ENCODE measurements around the gene RRP36.
"Not testable (repeated sequence)": the region's sequence is repeated elsewhere in the genome, so short reads cannot be mapped to it uniquely, and the experiment has no call there.

RRP36 gene

GRCh38 chr6:43021270-43022047 lies at the start of gene RRP36:
Gene RRP36 (plus strand): TSS chr6:43021623. CDS start chr6:43021655, 32 bp downstream.
- no peak for DNase-seq

- no peak for DNase-seq
These were observed 49.6 kb upstream of the RRP36 start for GRCh38 chr6:42971746-42972327.

GRCh38 chr6:42973926-42974325 lies 47.5 kb upstream of the RRP36 start:
- DNase-seq = no peak

DNA sequence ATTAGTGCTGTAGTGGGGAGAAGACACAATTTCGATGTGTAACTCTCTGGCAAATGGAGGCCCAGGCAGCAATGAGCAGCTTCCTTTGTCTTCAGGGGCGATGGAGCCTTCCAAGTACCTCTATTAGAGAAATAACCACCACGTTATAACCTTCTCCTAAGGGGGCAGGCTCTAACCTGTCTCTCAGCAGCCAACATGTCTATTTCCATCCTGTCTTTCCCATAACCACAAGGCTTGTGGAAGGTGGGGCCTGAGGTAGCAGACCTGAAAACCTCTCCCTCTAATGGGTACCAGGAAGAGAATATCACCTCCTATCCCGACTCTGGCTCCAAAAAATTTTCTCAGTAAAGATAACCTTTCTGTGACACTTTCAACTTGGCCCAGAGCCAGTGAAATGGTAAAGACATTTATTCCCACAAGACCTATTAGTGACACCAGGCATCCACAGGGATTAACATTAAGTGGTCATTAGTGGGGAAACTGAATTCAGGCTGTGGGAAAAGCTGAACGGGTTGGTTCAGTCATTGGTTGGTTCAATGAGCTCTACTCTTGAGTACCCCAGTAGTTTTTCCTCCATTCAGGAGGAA lies 46.4 kb upstream of the RRP36 start:
- no peak for DNase-seq

DNA sequence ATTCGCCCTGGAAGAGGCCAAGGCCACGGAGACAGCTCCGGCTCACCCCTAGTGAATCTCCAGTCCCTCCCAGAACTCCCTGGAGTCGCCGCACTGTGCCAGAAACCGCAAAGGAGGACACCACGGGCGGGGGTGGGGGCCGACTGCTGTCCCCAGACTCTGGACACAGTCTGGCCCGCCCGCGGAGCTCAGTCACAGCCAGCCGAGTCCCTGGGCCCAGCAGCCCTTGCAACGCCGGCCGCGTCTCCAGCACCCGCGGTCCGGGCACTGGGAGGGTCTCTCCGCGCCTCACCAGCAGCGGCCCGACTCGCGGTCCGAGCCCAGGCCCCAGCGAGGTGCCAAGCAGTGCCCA lies 43.0 kb upstream of the RRP36 start:
- DNase-seq = no peak

- DNase-seq = peak; percentile 28
These were observed 42.4 kb upstream of the RRP36 start, which contains the start of gene PEX6 for GRCh38 chr6:42978839-42979522. Gene PEX6 (minus strand): TSS chr6:42979181. CDS start chr6:42979150, 31 bp downstream.

DNA sequence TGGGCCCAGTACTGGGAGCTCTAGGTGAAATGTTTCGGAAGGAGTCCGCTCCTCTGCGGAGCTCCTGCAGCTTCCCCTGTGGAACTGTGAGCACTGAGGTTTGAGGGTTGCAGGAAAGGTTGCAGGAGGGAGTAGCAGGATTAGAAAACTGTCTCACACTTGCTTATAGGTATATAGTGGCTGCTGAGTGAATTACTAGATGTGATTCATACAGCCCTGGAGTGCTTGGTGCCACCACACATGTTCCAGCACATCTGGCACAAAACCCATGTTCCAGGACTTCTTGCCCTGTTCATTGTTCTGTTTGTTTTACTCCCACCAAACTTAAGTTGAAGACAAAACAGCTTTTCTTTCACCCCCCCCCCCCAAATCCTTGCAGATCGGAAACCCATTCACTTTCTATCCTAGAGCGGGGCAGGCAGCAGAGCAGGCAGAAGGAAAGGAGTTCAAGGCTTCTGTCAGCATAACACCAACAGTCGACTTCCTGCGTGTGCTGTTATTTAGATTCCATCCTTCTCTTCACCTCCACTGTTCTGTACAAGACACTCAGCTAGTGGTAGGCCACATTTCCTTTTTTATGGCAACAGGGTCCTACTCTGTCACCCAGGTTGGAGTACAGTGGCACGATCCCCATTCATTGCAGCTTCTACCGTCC lies 41.8 kb upstream of the RRP36 start:
- DNase-seq = no peak

DNA sequence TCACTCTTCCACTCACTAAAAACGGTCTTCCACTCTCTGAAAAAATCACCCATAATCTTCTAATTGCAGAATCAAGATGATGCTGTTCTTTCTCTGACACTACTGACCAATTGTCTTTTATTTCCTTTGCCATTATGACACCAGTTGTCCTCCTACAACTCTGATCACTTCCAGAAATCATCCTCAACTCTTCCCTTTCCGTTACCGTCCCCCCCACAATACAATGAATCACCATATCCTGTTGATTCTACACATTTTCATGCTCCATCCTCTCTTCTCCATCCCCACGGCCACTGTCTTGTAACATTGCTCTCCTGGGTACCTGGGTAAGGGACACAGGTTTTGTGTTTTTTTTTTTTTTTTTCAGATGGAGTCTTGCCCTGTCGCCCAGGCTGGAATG lies 39.6 kb upstream of the RRP36 start:
- DNase-seq = no peak

GRCh38 chr6:42984001-42984923 lies 37.2 kb upstream of the RRP36 start, which contains the start of gene PPP2R5D:
Gene PPP2R5D (plus strand): TSS chr6:42984570. CDS start chr6:42984678, 108 bp downstream.
- peak; percentile 98 for DNase-seq

GRCh38 chr6:42984924-42985475 lies 36.4 kb upstream of the RRP36 start:
- DNase-seq = no peak

DNA sequence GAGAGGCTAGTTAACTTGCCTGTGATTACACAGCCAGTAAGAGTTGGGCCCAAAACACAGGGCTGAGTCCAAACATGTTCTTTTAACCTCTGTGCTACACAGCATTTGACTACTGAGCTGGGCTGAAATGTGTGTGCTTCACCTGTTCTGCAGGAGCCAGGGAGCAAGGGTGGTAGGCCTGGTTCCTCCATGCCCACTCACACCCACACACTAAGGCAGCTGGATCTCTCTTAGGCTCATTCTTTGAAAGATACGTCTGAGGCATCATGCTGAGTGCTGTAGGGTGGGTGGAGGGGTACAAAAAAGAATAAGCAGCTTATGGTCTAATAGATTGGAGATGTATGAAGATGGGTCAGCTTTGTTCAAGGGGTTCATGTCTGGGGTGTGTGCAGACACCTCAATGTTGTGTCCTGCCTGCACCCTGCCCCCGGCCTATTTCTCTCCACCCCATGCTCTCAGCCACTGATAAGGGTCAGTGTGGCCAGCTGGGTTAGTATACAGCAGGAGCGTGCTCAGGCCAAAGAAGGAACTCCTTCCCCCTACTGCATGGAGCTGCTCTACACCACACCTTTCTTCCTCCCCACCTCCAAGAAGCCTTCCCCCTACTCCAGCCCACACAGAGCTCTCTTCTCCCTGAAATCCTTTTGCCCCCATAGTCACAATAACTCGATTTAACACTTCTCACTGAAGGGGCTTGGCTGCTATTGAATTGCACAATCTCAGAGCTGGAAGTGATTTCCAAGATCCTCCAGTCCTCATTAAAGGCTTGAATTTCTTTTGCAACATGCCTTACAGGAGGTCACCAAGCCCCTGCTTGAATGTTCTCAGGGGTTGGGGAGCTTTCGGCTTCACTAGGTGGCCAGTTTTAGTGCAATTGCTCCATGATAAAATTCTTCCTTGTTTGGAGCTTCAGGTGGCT lies 33.6 kb upstream of the RRP36 start:
- DNase-seq = no peak

DNA sequence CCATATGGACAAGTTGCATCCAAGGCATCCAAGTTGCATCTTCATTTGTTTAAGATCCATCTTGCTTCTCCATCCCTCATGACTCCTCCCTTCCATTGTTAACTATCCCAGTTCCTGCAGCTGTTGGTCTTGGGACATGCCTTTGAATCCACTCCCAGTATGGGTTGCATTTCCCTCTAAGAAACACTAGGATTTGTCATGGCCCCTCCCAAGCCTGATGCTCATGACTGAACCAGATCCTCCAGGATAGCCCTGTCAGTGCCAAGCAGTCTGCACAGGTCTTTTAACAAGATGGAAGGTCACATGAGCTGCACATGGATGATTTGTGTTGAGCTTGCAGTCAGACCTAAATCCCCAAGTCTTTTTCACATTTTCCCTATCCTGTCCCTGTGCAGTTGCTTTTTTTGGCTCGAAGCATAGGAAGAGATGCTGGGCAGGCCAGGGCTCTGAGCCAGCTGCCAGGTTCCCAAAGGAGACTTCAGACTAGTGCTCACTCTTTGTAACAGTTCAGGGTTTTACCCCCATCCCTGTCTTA lies 32.9 kb upstream of the RRP36 start:
- DNase-seq = no peak

- no peak for DNase-seq
These were observed 31.5 kb upstream of the RRP36 start for GRCh38 chr6:42989923-42990322.

DNA sequence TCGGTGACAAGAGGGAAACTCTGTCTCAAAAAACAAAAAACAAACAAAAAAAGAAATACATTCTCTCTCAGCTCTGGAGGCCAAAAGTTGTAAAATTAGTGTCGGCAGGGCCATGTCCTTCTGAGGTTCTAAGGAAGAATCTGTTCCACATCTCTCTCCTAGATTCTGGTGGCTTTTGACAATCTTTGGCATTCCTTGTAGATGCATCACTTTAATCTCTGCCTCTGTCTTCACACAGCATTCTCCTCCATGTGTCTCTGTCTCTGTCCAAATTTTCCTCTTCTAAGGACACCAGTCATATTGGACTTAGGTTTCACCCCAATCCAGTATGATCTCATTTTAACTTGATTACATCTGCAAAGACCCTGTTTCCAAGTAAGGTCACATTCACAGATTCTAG lies 28.0 kb upstream of the RRP36 start:
- no peak for DNase-seq

- DNase-seq = no peak
These were observed 24.9 kb upstream of the RRP36 start for GRCh38 chr6:42996513-42996912.

- not testable (repeated sequence) for DNase-seq
These were observed 23.2 kb upstream of the RRP36 start for GRCh38 chr6:42998205-42998604.

- DNase-seq = no peak
These were observed 19.6 kb upstream of the RRP36 start for GRCh38 chr6:43001843-43002242.

DNA sequence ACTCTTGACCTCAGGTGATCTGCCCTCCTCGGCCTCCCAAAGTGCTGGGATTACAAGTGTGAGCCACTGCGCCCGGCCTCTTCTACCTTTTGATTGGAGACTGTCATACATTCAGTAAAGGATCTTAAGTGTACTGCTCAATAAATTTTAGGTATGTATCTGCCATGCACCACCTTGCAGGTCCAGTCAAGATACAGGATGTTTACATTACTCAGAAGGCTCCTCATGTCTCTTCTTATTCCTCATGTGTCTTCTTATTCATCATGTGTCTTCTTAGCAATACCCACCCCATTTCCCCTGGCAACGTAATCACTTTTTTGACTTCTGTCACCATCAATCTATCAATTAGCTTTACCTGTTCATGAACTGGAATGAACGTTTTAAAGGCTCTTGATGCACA lies 15.6 kb upstream of the RRP36 start:
- no peak for DNase-seq

DNA sequence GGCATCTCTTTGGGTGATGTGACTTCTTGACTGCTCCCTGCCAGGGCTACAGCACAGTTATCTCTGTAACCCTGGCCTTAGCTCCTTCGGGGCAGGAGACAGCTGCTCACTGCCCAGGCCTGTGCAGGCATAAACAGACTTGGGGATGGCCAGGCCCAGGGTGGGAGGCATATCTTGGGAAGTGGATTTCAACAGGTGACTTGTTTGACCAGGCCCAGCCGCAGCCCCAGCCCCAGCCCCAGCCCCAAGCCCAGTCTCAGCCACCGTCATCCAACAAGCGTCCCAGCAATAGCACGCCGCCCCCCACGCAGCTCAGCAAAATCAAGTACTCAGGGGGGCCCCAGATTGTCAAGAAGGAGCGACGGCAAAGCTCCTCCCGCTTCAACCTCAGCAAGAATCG lies 15.2 kb upstream of the RRP36 start:
- no peak for DNase-seq

GRCh38 chr6:43007126-43007525 lies 14.3 kb upstream of the RRP36 start:
- DNase-seq = no peak
